H7 (cell line): ENCODE results near the gene SMOC1. TPM values are rescaled to one million over a fixed set of nuclear protein-coding genes. Genes with fewer than 3 reads are reported as not detected.

Experiments used
- DNase-seq: peaks from one replicate; pipeline ENCODE4 v3.0.0; 2012
- H3K27me3 ChIP-seq: 2 replicates; pipeline ENCODE4 v1.6.0; 2011; ENCODE audit warnings: mild to moderate bottlenecking, low read length; ENCODE audit not compliant: control insufficient read depth, insufficient read depth
- H3K36me3 ChIP-seq: replicated peaks from 2 replicates; pipeline ENCODE4 v1.5.1; 2011; ENCODE audit warnings: low read length; ENCODE audit not compliant: control insufficient read depth, insufficient read depth
- H3K4me3 ChIP-seq: 2 replicates; pipeline ENCODE4 v1.5.1; 2011; ENCODE audit warnings: low read depth, mild to moderate bottlenecking, control low read depth, low read length, moderate library complexity; ENCODE audit not compliant: insufficient read depth
- total RNA-seq: library from RNA; depleted of rRNA; stranded (reverse); fragments of >200 nt; shearing (Covaris generic); gene quantifications from 2 replicates; pipeline ENCODE4 v1.2.3, GENCODE V29; 2014

Gene SMOC1
- total RNA-seq, 1 experiment from 2014 or later, result 0.14 TPM

DNA sequence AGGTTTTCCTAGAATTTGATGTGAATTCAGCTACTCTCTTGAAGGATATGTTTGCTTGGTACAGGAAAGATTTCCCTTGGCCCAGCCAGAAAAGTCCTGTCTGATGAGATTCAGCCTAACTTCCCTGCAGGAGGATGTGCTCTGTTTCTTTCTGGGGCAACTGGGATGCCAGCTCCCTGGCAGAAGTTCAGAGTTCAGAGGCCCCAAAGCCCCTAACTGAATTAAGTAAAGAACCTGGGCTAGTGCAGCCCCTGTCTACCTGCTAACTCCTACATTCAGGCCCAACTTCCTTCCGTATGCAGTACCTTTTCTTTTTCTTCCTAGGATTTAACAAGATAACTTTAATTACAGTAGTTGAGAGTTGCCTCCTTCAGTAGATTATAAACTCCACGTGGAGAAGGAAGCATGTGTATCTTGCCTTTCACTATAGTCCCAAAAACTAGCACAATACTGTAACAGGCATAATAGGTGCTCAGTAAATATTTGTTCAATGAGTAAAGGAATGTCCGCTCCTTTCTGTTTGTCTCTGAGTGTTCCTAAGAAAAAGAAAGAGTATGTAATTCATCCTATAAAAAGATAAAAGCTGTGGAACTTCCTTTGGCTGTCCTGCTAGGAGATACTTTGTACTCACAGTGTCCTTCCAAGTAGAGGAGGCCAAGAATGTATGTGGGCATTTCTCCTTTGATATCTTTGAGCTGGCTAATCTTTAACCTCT lies 168.5 kb downstream of the SMOC1 start:
- no peak for DNase-seq
- H3K27me3 ChIP-seq, result peaks cover 2% of the 10 kb centered on the region
- no peaks in the 10 kb centered on the region for H3K36me3 ChIP-seq
- no peak overlapping the region for H3K4me3 ChIP-seq

DNA sequence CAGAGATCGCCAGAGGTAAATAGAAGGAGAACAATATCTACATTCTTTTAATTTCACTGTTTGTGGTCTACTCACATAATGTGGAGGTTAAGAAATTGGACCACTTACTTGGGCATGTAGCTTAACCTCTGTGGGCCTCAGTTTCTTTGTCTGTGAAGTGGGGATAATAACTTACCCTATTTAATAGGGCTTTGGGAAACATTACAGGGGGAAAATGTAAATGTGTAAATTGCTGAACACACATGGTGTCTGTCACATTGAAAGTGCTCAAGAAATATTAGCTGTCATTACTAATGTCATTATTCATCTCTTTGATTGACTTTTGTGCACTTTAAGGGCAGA lies 169.1 kb downstream of the SMOC1 start:
- Histone ChIP-seq H3K36me3 (no peaks in the 10 kb centered on the region), H3K27me3 (peaks cover 2% of the 10 kb centered on the region), H3K4me3 (no peak overlapping the region)
- DNase-seq, result no peak

GRCh38 chr14:70049605-70050004 lies 170.4 kb downstream of the SMOC1 start:
- peaks cover 2% of the 10 kb centered on the region for H3K27me3 ChIP-seq
- no peak overlapping the region for H3K4me3 ChIP-seq
- no peaks in the 10 kb centered on the region for H3K36me3 ChIP-seq
- DNase-seq, result no peak

DNA sequence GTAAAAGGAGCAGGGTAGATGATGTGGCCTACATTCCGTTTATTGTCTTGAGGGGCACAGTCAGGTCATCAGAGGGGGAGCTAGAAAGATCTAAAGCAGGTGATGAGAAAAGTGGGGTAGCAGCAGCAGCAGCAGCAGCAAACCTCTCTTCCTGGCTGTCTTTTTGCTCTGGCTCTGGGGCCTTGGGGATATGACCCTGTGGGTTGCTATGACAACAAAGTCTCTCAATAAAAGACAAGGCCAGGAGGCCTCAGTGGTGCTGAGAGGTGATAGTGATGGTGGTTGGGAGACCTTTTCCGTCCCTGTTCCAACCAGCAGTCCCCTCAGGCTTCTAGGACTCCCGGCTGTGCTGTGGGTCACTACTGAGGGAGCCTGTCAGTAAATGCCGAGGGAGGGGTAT lies 170.9 kb downstream of the SMOC1 start:
- peaks cover 2% of the 10 kb centered on the region for H3K27me3 ChIP-seq
- DNase-seq, result no peak
- H3K36me3 ChIP-seq, result no peaks in the 10 kb centered on the region
- H3K4me3 ChIP-seq, result no peak overlapping the region

GRCh38 chr14:70052990-70053389 lies 173.8 kb downstream of the SMOC1 start:
- H3K27me3 ChIP-seq, result no peaks in the 10 kb centered on the region
- no peak overlapping the region for H3K4me3 ChIP-seq
- H3K36me3 ChIP-seq, result no peaks in the 10 kb centered on the region
- peak; percentile 48 for DNase-seq

GRCh38 chr14:70057519-70058136 lies 178.4 kb downstream of the SMOC1 start:
- no peaks in the 10 kb centered on the region for H3K36me3 ChIP-seq
- no peak overlapping the region for H3K4me3 ChIP-seq
- no peaks in the 10 kb centered on the region; the same call in 1 of the 2 replicates for H3K27me3 ChIP-seq
- DNase-seq, result no peak

DNA sequence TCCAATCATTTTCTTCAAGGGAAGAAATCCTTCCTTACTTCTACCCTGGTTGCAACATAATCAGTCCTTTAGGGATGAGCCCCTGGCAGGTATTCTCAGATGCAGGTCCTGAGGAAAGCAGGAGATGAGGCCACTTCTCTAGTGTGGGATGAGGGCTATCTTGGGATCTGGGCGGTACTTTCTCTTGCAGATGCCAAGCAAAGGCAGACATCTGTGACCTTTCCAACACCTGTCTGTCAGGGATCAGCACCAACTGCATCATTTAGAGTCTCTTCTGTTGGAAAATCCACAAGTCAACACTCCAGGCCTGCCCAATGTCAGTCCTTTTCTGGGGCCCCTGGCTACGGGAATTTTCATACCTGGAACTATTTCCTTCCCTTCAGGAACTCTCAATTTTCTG lies 180.3 kb downstream of the SMOC1 start:
- no peaks in the 10 kb centered on the region for H3K36me3 ChIP-seq
- no peaks in the 10 kb centered on the region; the same call in 1 of the 2 replicates for H3K27me3 ChIP-seq
- no peak overlapping the region for H3K4me3 ChIP-seq
- DNase-seq, result no peak

DNA sequence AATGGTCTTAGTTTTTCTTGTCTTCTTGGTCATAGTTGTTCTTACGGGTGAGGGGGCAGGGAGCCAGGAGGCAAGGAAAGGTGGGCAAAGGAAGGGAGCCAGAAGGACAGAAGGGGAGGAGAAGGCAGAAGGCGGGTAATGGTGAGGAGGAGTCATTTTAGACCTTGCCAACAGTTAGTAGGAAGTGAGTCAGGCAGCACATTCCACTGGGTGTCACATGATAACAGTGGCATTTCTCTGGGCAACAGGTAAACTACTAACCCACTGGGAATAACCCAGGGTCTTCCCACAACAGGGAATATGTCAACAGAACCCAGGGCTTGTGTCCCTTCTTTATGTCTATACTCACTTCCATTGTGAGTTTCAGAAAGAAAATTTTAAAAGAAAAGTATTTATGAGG lies 181.9 kb downstream of the SMOC1 start:
- no peaks in the 10 kb centered on the region for H3K36me3 ChIP-seq
- DNase-seq, result no peak
- H3K27me3 ChIP-seq, result no peaks in the 10 kb centered on the region; the same call in 1 of the 2 replicates
- H3K4me3 ChIP-seq, result no peak overlapping the region

GRCh38 chr14:70064136-70064865 lies 185.1 kb downstream of the SMOC1 start:
- DNase-seq, result no peak
- no peaks in the 10 kb centered on the region for H3K36me3 ChIP-seq
- no peak overlapping the region for H3K4me3 ChIP-seq
- H3K27me3 ChIP-seq, result no peaks in the 10 kb centered on the region

DNA sequence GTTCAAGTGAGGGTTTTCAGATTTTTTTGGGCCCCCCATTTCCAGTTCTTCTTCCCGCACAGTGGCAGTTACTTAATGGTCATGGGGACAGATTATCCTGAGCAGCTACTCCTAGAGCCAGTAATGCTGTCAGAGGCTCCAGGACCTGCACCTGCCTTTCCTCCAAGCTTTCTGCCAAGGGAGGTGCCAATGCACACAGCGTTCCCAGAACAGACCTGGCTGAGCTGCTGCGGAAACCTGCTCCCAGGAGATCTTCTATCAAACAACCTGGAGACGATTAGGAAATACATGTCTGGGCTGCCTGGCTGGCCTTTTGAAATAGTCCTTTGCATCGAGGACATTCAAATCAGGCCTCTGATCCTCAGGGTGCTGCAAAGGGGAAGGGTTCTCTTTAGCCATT lies 188.6 kb downstream of the SMOC1 start:
- DNase-seq, result no peak
- Histone ChIP-seq H3K27me3 (no peaks in the 10 kb centered on the region), H3K4me3 (no peak overlapping the region), H3K36me3 (no peaks in the 10 kb centered on the region)

GRCh38 chr14:70069186-70069585 lies 190.0 kb downstream of the SMOC1 start:
- Histone ChIP-seq H3K4me3 (no peak overlapping the region), H3K27me3 (no peaks in the 10 kb centered on the region), H3K36me3 (no peaks in the 10 kb centered on the region)
- DNase-seq, result no peak

GRCh38 chr14:70073924-70074566 lies 194.8 kb downstream of the SMOC1 start:
- H3K36me3 ChIP-seq, result no peaks in the 10 kb centered on the region
- peak; percentile 74 for DNase-seq
- H3K4me3 ChIP-seq, result no peak overlapping the region
- no peaks in the 10 kb centered on the region for H3K27me3 ChIP-seq

- Histone ChIP-seq H3K36me3 (no peaks in the 10 kb centered on the region), H3K4me3 (no peak overlapping the region), H3K27me3 (no peaks in the 10 kb centered on the region)
- no peak for DNase-seq
These were observed 197.8 kb downstream of the SMOC1 start for GRCh38 chr14:70077005-70077404.

GRCh38 chr14:70077720-70078119 lies 198.5 kb downstream of the SMOC1 start:
- H3K27me3 ChIP-seq, result no peaks in the 10 kb centered on the region
- no peaks in the 10 kb centered on the region for H3K36me3 ChIP-seq

GRCh38 chr14:70078329-70078728 lies 199.1 kb downstream of the SMOC1 start:
- no peak overlapping the region for H3K4me3 ChIP-seq

More at GRCh38 chr14:70077720-70078119, 198.5 kb downstream of the SMOC1 start:
- H3K4me3 ChIP-seq, result no peak overlapping the region
- DNase-seq, result no peak

More at GRCh38 chr14:70078329-70078728, 199.1 kb downstream of the SMOC1 start:
- H3K36me3 ChIP-seq, result no peaks in the 10 kb centered on the region
- no peak for DNase-seq
- H3K27me3 ChIP-seq, result no peaks in the 10 kb centered on the region
